ENCODE measurements around the gene ATRNL1.

DNA sequence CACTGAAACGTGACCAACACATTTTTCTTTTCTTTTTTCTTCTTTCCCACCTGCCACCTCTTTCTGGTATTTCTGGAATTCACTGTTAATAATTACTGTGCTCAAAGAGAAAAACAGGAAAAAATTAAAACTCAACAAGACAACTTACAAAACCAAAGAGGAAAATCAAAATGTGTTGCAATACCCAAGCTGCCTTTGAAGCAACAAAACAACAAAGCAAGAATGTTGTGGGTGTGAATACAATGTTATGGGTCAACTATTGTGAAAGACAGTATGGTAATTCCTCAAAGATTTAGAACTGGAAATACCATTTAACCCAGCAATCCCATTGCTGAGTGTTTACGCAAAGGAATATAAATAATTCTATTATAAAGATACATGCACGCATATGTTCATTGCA, 764.7 kb downstream of the ATRNL1 start:
- TF ChIP-seq MXI1 (conservative IDR thresholded peaks at IDR 0.05; ENCODE audit: poor library complexity, severe bottlenecking) (no peak), SMC3 (conservative IDR thresholded peaks at IDR 0.05; ENCODE audit: poor library complexity) (no peak)
- TF ChIP-seq, protein P1, sequence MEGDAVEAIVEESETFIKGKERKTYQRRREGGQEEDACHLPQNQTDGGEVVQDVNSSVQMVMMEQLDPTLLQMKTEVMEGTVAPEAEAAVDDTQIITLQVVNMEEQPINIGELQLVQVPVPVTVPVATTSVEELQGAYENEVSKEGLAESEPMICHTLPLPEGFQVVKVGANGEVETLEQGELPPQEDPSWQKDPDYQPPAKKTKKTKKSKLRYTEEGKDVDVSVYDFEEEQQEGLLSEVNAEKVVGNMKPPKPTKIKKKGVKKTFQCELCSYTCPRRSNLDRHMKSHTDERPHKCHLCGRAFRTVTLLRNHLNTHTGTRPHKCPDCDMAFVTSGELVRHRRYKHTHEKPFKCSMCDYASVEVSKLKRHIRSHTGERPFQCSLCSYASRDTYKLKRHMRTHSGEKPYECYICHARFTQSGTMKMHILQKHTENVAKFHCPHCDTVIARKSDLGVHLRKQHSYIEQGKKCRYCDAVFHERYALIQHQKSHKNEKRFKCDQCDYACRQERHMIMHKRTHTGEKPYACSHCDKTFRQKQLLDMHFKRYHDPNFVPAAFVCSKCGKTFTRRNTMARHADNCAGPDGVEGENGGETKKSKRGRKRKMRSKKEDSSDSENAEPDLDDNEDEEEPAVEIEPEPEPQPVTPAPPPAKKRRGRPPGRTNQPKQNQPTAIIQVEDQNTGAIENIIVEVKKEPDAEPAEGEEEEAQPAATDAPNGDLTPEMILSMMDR (IDR thresholded peaks at IDR 0.05; ENCODE audit: poor library complexity, severe bottlenecking), result no peak
